Activated T-cell treated with anti-CD3 and anti-CD28 coated beads, Interleukin-2, amount 50 U/mL, for 24 hours (primary cell): ENCODE measurements around the gene TMEM151A.

Experiments
- DNase-seq: peaks from one replicate; pipeline ENCODE4 v3.0.0-alpha.2; 2020
- H3K27ac Mint-ChIP-seq: 2 replicates; pipeline ENCODE4 v1.8.0; 2020; ENCODE audit warnings: mild to moderate bottlenecking, mixed read lengths
- H3K27me3 Mint-ChIP-seq: 2 replicates; pipeline ENCODE4 v1.8.0; 2020; ENCODE audit warnings: mixed read lengths
- H3K36me3 Mint-ChIP-seq: 2 replicates; pipeline ENCODE4 v1.8.0; 2020; ENCODE audit warnings: low read depth, mixed read lengths
- H3K4me1 Mint-ChIP-seq: 2 replicates; pipeline ENCODE4 v1.8.0; 2020; ENCODE audit warnings: low read depth, mixed read lengths
- H3K4me3 Mint-ChIP-seq: 2 replicates; pipeline ENCODE4 v1.8.0; 2020; ENCODE audit warnings: mild to moderate bottlenecking, moderate library complexity, mixed read lengths
- H3K9me3 Mint-ChIP-seq: 2 replicates; pipeline ENCODE4 v1.8.0; 2020; ENCODE audit warnings: mixed read lengths

The TMEM151A gene

GRCh38 chr11:66263231-66263630, 28.5 kb upstream of the TMEM151A start:
- Mint-ChIP-seq H3K36me3 (peaks cover 92% of the 10 kb centered on the region), H3K27ac (no peak overlapping the region)

GRCh38 chr11:66263785-66264184, 27.9 kb upstream of the TMEM151A start:
- H3K4me3 Mint-ChIP-seq, result no peak overlapping the region
- no peaks in the 10 kb centered on the region for H3K27me3 Mint-ChIP-seq
- H3K4me1 Mint-ChIP-seq, result peaks cover 29% of the 10 kb centered on the region
- H3K27ac Mint-ChIP-seq, result no peak overlapping the region
- no peak for DNase-seq
- no peaks in the 10 kb centered on the region for H3K9me3 Mint-ChIP-seq
- peaks cover 88% of the 10 kb centered on the region for H3K36me3 Mint-ChIP-seq

More at GRCh38 chr11:66263231-66263630, 28.5 kb upstream of the TMEM151A start:
- Mint-ChIP-seq H3K4me1 (peaks cover 33% of the 10 kb centered on the region), H3K4me3 (no peak overlapping the region), H3K27me3 (no peaks in the 10 kb centered on the region), H3K9me3 (no peaks in the 10 kb centered on the region)
- no peak for DNase-seq

DNA sequence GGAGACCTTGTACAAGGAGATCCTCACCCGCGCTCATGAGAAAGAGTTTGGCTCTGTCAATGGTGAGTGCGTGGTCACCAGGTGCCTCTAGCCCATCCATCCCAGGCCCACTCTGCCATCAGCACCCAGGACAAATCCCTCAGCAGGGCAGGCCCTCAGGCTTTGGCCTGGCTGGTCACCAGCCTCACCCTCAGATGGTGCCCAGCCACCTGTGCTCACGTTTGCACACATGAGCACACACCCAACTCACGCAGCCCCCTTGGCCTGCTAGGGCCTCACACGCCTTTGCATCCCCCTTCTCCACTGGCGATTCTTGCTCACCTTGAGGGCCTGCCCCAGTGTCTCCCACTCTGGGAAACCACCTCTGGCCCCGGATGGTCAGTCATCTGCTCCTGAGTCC, 27.3 kb upstream of the TMEM151A start:
- no peak overlapping the region for H3K4me3 Mint-ChIP-seq
- no peaks in the 10 kb centered on the region for H3K9me3 Mint-ChIP-seq
- H3K36me3 Mint-ChIP-seq, result peaks cover 88% of the 10 kb centered on the region
- peaks cover 27% of the 10 kb centered on the region for H3K4me1 Mint-ChIP-seq
- H3K27me3 Mint-ChIP-seq, result no peaks in the 10 kb centered on the region
- H3K27ac Mint-ChIP-seq, result no peak overlapping the region
- DNase-seq, result no peak

- Mint-ChIP-seq H3K36me3 (peaks cover 88% of the 10 kb centered on the region), H3K4me1 (peaks cover 27% of the 10 kb centered on the region)
These were observed 26.8 kb upstream of the TMEM151A start for GRCh38 chr11:66264914-66265313.

GRCh38 chr11:66265531-66266377, 25.9 kb upstream of the TMEM151A start:
- Mint-ChIP-seq H3K36me3 (peaks cover 88% of the 10 kb centered on the region), H3K27ac (no peak overlapping the region), H3K4me1 (peaks cover 31% of the 10 kb centered on the region), H3K9me3 (no peaks in the 10 kb centered on the region), H3K4me3 (no peak overlapping the region), H3K27me3 (no peaks in the 10 kb centered on the region)
- no peak for DNase-seq

More at GRCh38 chr11:66264914-66265313, 26.8 kb upstream of the TMEM151A start:
- Mint-ChIP-seq H3K27ac (no peak overlapping the region), H3K4me3 (no peak overlapping the region), H3K9me3 (no peaks in the 10 kb centered on the region), H3K27me3 (no peaks in the 10 kb centered on the region)
- DNase-seq, result peak; percentile 55

DNA sequence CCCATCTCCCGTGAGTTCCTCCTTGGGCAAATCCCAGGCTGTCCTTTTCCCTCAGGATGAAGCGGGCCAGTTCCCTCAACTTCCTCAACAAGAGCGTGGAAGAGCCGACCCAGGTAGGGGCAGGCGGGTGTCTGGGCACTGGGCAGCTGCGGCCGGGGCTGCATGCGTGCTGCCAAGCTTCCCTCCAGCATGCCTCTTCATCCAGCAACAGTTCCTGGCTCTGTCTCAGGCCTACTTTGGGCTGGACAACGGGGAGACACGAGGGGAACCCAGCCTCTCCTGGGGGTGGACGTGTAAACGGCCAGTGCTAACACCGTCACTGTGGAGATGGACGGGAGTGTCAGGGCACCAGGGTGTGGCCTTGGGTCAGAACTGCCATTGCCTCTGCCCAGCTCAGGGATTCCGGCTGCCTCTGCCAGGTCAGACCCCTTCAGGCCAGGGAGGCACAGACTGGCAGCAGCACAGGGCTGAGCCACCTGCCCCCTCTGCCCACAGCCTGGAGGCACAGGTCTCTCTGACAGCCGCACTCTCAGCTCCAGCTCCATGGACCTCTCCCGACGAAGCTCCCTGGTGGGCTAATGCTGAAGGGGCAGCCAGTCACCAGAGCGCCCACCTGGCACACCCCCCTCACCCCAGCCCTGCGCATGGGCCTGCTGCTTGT, 25.2 kb upstream of the TMEM151A start:
- peak overlapping the region; percentile 90 for H3K27ac Mint-ChIP-seq
- no peak for DNase-seq
- H3K27me3 Mint-ChIP-seq, result no peaks in the 10 kb centered on the region
- H3K4me3 Mint-ChIP-seq, result peak overlapping the region; percentile 75
- peaks cover 33% of the 10 kb centered on the region for H3K4me1 Mint-ChIP-seq
- H3K9me3 Mint-ChIP-seq, result no peaks in the 10 kb centered on the region
- H3K36me3 Mint-ChIP-seq, result peaks cover 84% of the 10 kb centered on the region

- peaks cover 38% of the 10 kb centered on the region for H3K4me1 Mint-ChIP-seq
- H3K9me3 Mint-ChIP-seq, result no peaks in the 10 kb centered on the region
- H3K4me3 Mint-ChIP-seq, result peak overlapping the region; percentile 75
- H3K36me3 Mint-ChIP-seq, result peaks cover 84% of the 10 kb centered on the region
- H3K27ac Mint-ChIP-seq, result peak overlapping the region; percentile 90
- DNase-seq, result no peak
- no peaks in the 10 kb centered on the region for H3K27me3 Mint-ChIP-seq
These were observed 24.7 kb upstream of the TMEM151A start for GRCh38 chr11:66267039-66267378.

GRCh38 chr11:66267379-66268243, 24.1 kb upstream of the TMEM151A start:
- no peaks in the 10 kb centered on the region for H3K27me3 Mint-ChIP-seq
- DNase-seq, result peak; percentile 90
- H3K9me3 Mint-ChIP-seq, result no peaks in the 10 kb centered on the region
- H3K4me1 Mint-ChIP-seq, result peaks cover 43% of the 10 kb centered on the region
- H3K36me3 Mint-ChIP-seq, result peaks cover 84% of the 10 kb centered on the region
- H3K4me3 Mint-ChIP-seq, result peak overlapping the region; percentile 91
- peak overlapping the region; percentile 99 for H3K27ac Mint-ChIP-seq

DNA sequence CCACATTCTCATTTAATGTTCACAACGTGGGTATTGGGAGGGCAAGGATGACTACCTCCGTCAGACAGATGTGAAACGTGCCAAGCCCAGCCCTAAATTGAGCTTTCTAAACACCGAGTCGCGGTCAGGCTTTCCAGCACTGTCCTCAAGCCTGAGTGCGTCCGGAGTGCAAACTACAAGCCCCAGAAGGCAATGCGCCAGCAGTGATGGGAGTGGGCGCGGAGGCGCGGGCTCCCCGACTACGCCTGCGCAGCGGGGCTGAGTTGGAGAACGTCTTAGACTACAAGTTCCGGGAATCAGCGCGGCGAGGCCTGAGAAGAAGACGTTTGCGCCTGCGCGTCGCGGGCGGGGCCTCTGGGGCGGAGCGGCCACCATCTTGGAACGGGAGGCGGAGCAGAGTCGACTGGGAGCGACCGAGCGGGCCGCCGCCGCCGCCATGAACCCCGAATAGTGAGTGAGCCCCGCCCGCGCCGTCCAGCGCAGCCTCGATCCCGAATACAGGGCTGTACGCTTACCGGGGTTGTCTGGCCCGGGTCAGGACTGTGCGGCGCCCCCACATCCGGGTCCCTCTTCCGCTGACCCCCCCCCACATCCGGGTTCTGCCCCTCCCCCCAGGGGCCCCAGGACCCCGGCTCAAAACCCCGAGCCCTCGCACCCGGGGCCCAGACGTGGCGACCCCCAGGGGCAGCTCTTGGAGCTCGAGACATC, 23.3 kb upstream of the TMEM151A start, which contains the start of gene RAB1B:
Gene RAB1B, plus strand, starts transcription at position 396 of the 708 bp plus-strand sequence. Its CDS starts 41 bp downstream, at position 437.
- Mint-ChIP-seq H3K27ac (peak within 1 kb of the TSS; percentile 99), H3K4me3 (peak within 1 kb of the TSS; percentile 91), H3K36me3 (peaks cover 84% of the 10 kb centered on the region), H3K27me3 (no peaks in the 10 kb centered on the region), H3K9me3 (no peaks in the 10 kb centered on the region), H3K4me1 (peaks cover 44% of the 10 kb centered on the region)
- peak; percentile 100 for DNase-seq

DNA sequence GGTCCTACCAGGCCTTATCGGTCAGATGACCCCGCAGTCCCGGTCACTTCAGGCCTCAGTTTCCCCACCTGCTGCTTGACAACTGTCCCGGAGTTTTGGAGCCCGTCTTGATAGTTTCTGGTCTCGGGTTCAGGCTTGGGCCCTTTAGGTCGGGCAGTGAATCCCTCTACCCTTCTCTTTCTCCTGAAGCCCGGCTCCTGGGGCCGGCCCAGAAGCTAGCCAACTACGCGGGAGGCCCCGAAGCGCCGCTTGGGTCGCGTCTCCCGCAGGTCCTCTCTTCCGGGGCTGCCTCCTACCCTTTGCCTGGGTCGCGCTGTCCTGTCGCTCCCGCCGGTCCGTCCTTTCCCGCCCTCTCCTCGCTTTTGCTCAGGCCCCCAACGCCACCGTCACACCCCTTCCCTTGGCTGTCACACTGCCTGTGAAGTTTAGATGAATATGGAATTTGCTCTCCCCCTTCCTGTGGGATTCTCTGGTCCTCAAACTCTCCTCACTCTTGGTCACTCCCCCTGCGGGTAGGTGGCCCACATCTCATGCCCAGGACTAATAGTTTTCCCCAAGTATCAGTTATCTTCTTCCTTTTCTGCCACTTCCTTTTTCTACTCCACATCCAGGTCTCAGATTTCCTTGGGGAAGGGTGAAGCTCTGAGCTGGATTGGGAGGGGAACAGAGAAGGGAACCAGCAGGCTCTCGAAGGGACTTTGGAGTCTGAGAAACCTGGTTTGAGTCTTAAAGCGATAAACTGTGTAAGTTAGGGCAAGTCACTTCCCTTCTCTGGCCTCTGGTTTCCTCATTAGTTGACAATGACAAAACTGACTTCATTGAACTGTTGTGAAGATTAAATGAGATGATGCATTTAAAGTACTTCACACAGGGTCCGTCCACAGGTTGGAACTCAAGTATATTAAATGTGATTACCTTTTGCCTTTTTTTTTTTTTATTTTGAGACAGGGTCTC, 22.5 kb upstream of the TMEM151A start:
- Mint-ChIP-seq H3K27ac (peak overlapping the region; percentile 99), H3K4me1 (peaks cover 44% of the 10 kb centered on the region), H3K36me3 (peaks cover 83% of the 10 kb centered on the region), H3K27me3 (no peaks in the 10 kb centered on the region), H3K9me3 (no peaks in the 10 kb centered on the region), H3K4me3 (peak overlapping the region; percentile 91)
- DNase-seq, result no peak

- Mint-ChIP-seq H3K9me3 (no peaks in the 10 kb centered on the region), H3K36me3 (peaks cover 84% of the 10 kb centered on the region), H3K4me3 (no peak overlapping the region), H3K27me3 (no peaks in the 10 kb centered on the region), H3K4me1 (peaks cover 43% of the 10 kb centered on the region), H3K27ac (peak overlapping the region; percentile 77)
- no peak for DNase-seq
These were observed 19.9 kb upstream of the TMEM151A start for GRCh38 chr11:66271816-66272215.

DNA sequence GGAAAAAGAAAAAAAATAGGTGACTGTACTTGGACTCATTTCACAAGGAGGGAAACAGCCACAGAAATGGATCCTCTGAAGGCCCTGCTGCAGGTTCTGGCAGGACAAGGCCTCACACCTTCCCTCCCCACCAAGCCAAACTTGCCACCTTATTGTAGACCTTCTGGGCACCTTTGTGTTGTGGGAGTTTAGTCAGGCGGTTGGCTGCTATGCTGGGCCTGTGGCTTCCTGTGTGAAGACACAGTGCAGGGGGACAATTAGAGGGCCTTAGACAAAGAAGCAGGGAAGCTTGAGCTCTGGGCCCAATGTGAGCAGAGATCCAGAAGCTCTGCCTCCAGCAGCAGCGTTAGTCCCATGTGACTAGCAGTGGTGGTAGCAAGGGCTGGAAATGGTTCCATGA, 19.1 kb upstream of the TMEM151A start:
- no peak for DNase-seq
- peak overlapping the region; percentile 77 for H3K27ac Mint-ChIP-seq
- no peaks in the 10 kb centered on the region for H3K9me3 Mint-ChIP-seq
- no peaks in the 10 kb centered on the region for H3K27me3 Mint-ChIP-seq
- H3K4me3 Mint-ChIP-seq, result no peak overlapping the region
- H3K36me3 Mint-ChIP-seq, result peaks cover 82% of the 10 kb centered on the region
- H3K4me1 Mint-ChIP-seq, result peaks cover 39% of the 10 kb centered on the region

- peaks cover 37% of the 10 kb centered on the region for H3K4me1 Mint-ChIP-seq
- peaks cover 73% of the 10 kb centered on the region for H3K36me3 Mint-ChIP-seq
- H3K9me3 Mint-ChIP-seq, result no peaks in the 10 kb centered on the region
- H3K27ac Mint-ChIP-seq, result no peak overlapping the region
- H3K27me3 Mint-ChIP-seq, result no peaks in the 10 kb centered on the region
- H3K4me3 Mint-ChIP-seq, result no peak overlapping the region
- DNase-seq, result no peak
These were observed 17.5 kb upstream of the TMEM151A start for GRCh38 chr11:66274219-66274618.
